Osteoblast (primary cell): ENCODE measurements around the gene TRIM56. TPM values are rescaled to one million over a fixed set of nuclear protein-coding genes. Genes with fewer than 3 reads are reported as not detected.

ENCODE experiments used
- DNase-seq: peaks from one replicate; pipeline ENCODE4 v3.0.0; 2011; ENCODE audit warnings: low spot score, mixed read lengths; ENCODE audit not compliant: insufficient read length; ENCODE audit errors: missing footprints
- H2AFZ ChIP-seq: 2 replicates; pipeline ENCODE4 v1.6.0; 2011; ENCODE audit warnings: mild to moderate bottlenecking, low read length
- H3K27ac ChIP-seq: 2 replicates; pipeline ENCODE4 v1.5.1; 2011; ENCODE audit warnings: mild to moderate bottlenecking, low read depth, low read length, moderate library complexity
- H3K27me3 ChIP-seq: 2 replicates; pipeline ENCODE4 v1.6.0; 2012; ENCODE audit warnings: mild to moderate bottlenecking, control low read depth, inconsistent platforms, low read length, moderate library complexity; ENCODE audit not compliant: insufficient read depth
- H3K36me3 ChIP-seq: 2 replicates; pipeline ENCODE4 v1.5.1; 2011; ENCODE audit warnings: mild to moderate bottlenecking, low read length, control low read depth, moderate library complexity; ENCODE audit not compliant: insufficient read depth
- H3K4me1 ChIP-seq: 2 replicates; pipeline ENCODE4 v1.5.1; 2011; ENCODE audit warnings: mild to moderate bottlenecking, low read length, control low read depth, moderate library complexity; ENCODE audit not compliant: insufficient read depth
- H3K4me2 ChIP-seq: 2 replicates; pipeline ENCODE4 v1.6.0; 2011; ENCODE audit warnings: mild to moderate bottlenecking, low read length; ENCODE audit not compliant: insufficient read depth
- H3K4me3 ChIP-seq: fragments of 200-600 bp; sonication (generic); 3 replicates; pipeline ENCODE4 v1.5.1; 2012; ENCODE audit warnings: mild to moderate bottlenecking, low read length, inconsistent platforms; ENCODE audit not compliant: insufficient read depth
- H3K79me2 ChIP-seq: 2 replicates; pipeline ENCODE4 v1.6.0; 2012; ENCODE audit warnings: mild to moderate bottlenecking, low read length, control low read depth, inconsistent platforms; ENCODE audit not compliant: insufficient read depth
- H3K9me3 ChIP-seq: 2 replicates; pipeline ENCODE4 v1.5.1; 2011; ENCODE audit warnings: low read depth, low read length, control low read depth
- H4K20me1 ChIP-seq: 2 replicates; pipeline ENCODE4 v1.6.0; 2012; ENCODE audit warnings: mild to moderate bottlenecking, low read length, control low read depth; ENCODE audit not compliant: insufficient read depth
- CTCF ChIP-seq: IDR thresholded peaks from 2 replicates; pipeline ENCODE4 v1.5.1; 2011; ENCODE audit warnings: mild to moderate bottlenecking, low read depth, low read length, moderate library complexity; ENCODE audit errors: extremely low read depth
- total RNA-seq: library from RNA; depleted of rRNA; stranded (reverse); fragments of >200 nt; gene quantifications from 2 replicates; pipeline ENCODE4 v1.2.3, GENCODE V29; 2012

The TRIM56 gene
- total RNA-seq, 1 donor: 13.8 TPM

- no peaks in the 10 kb centered on the region for H3K79me2 ChIP-seq
- no peak overlapping the region for H3K4me3 ChIP-seq
- H3K4me2 ChIP-seq: no peak overlapping the region
- no peaks in the 10 kb centered on the region for H4K20me1 ChIP-seq
- DNase-seq: peak; percentile 94
- no peaks in the 10 kb centered on the region for H3K4me1 ChIP-seq
- peaks cover 1% of the 10 kb centered on the region for H3K27me3 ChIP-seq
- no peak overlapping the region for H2AFZ ChIP-seq
- no peaks in the 10 kb centered on the region for H3K9me3 ChIP-seq
- H3K27ac ChIP-seq: no peak overlapping the region
- no peaks in the 10 kb centered on the region for H3K36me3 ChIP-seq
- peak; percentile 95 for TF ChIP-seq CTCF
Measured at GRCh38 chr7:101077303-101078086, 7.8 kb upstream of the TRIM56 start.

DNA sequence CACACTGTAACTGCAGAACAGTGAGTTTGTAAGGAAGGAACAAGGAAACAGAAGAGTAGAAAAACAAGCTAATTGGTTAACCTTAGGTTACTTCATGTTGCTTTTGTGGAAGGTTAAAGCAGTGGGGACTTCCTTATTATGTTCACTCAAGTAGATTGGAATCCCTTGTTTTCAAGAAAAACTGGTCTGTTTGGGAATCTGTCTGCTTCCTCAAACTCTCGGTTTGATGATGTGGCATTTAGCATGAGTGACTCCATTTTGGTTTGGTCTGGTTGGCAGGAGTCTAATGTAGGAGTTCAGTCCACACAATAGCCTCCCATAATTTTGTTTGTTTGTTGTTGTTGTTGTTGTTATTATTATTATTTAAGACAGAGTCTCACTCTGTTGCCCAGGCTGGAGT, 3.8 kb upstream of the TRIM56 start:
- Histone ChIP-seq H3K27me3 (no peaks in the 10 kb centered on the region), H3K4me2 (no peak overlapping the region), H3K27ac (no peak overlapping the region), H3K36me3 (no peaks in the 10 kb centered on the region), H2AFZ (no peak overlapping the region), H3K9me3 (no peaks in the 10 kb centered on the region), H3K79me2 (peaks cover 10% of the 10 kb centered on the region), H4K20me1 (no peaks in the 10 kb centered on the region), H3K4me3 (no peak overlapping the region), H3K4me1 (peaks cover 9% of the 10 kb centered on the region)
- TF ChIP-seq CTCF: no peak
- no peak for DNase-seq

DNA sequence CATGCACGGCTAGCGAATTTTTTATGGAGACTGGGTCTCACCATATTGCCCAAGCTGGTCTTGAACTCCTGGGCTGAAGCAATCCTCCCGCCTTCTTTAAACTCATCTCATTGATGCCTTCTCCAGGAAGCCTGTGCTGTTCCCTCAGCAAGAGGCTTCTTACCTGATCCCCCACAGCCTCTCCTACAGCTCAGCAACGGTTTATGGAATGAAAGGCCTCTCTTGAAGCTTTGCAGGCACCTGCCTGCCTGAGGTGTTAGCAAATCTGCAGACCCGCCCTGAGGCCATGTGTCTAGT, 468 bp upstream of the TRIM56 start:
- Histone ChIP-seq H3K27ac (peak overlapping the region; percentile 91), H3K4me3 (peak overlapping the region; percentile 97), H2AFZ (peak overlapping the region; percentile 94), H3K9me3 (no peaks in the 10 kb centered on the region), H4K20me1 (no peaks in the 10 kb centered on the region), H3K36me3 (peaks cover 31% of the 10 kb centered on the region), H3K79me2 (peaks cover 44% of the 10 kb centered on the region), H3K4me1 (peaks cover 9% of the 10 kb centered on the region), H3K4me2 (peak overlapping the region; percentile 93), H3K27me3 (no peaks in the 10 kb centered on the region)
- no peak for DNase-seq
- no peak for TF ChIP-seq CTCF

DNA sequence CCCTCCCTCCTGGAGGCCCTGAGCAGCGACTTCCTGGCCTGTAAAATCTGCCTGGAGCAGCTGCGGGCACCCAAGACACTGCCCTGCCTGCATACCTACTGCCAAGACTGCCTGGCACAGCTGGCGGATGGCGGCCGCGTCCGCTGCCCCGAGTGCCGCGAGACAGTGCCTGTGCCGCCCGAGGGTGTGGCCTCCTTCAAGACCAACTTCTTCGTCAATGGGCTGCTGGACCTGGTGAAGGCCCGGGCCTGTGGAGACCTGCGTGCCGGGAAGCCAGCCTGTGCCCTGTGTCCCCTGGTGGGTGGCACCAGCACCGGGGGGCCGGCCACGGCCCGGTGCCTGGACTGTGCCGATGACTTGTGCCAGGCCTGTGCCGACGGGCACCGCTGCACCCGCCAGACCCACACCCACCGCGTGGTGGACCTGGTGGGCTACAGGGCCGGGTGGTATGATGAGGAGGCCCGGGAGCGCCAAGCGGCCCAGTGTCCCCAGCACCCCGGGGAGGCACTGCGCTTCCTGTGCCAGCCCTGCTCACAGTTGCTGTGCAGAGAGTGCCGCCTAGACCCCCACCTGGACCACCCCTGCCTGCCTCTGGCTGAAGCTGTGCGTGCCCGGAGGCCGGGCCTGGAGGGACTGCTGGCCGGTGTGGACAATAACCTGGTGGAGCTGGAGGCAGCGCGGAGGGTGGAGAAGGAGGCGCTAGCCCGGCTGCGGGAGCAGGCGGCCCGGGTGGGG, 2.2 kb downstream of the TRIM56 start:
- H3K4me2 ChIP-seq: no peak overlapping the region
- no peak overlapping the region for H2AFZ ChIP-seq
- H3K36me3 ChIP-seq: peaks cover 31% of the 10 kb centered on the region
- no peaks in the 10 kb centered on the region for H3K9me3 ChIP-seq
- H3K4me3 ChIP-seq: no peak overlapping the region
- no peak overlapping the region for H3K27ac ChIP-seq
- H4K20me1 ChIP-seq: no peaks in the 10 kb centered on the region
- no peak for DNase-seq
- H3K27me3 ChIP-seq: no peaks in the 10 kb centered on the region
- no peak for TF ChIP-seq CTCF
- peaks cover 53% of the 10 kb centered on the region for H3K79me2 ChIP-seq
- peaks cover 9% of the 10 kb centered on the region for H3K4me1 ChIP-seq
